NOMO-1 (cell line): ENCODE measurements around the gene ARID5B.
A peak's percentile ranks its signal among the peaks of the same experiment; 100 is the strongest.

ENCODE experiments used
- DNase-seq, 2 experiments: peaks; one replicate each; lab custom pipeline; 2025; ENCODE audit not compliant: unreplicated experiment in 2 of 2; lab: John Stamatoyannopoulos, UW

ARID5B gene

GRCh38 chr10:62047228-62047892 lies 145.9 kb downstream of the ARID5B start:
- no peak for DNase-seq

GRCh38 chr10:62047960-62048383 lies 146.5 kb downstream of the ARID5B start:
- no peak for DNase-seq

DNA sequence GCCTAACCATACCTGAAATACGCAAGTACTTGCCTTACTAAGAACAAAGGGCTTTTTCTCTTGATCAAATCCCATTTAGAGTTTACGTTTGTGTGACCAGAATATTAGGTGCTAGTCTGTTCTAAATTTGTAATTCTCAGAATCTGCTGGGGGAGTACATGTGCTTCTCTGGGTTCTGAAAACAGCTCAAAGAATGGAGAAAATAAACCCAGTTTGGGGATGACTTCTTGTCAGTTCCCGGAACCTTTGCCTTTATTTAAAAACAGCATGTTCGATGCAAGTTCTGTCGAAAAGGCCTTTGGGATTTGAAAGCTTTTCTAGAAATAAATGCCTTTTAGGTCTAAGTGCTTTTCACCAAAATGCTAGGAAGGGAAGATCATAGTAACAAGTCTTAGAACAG lies 147.0 kb downstream of the ARID5B start:
- no peak for DNase-seq

- no peak for DNase-seq
These were observed 147.6 kb downstream of the ARID5B start for GRCh38 chr10:62048919-62049623.

DNA sequence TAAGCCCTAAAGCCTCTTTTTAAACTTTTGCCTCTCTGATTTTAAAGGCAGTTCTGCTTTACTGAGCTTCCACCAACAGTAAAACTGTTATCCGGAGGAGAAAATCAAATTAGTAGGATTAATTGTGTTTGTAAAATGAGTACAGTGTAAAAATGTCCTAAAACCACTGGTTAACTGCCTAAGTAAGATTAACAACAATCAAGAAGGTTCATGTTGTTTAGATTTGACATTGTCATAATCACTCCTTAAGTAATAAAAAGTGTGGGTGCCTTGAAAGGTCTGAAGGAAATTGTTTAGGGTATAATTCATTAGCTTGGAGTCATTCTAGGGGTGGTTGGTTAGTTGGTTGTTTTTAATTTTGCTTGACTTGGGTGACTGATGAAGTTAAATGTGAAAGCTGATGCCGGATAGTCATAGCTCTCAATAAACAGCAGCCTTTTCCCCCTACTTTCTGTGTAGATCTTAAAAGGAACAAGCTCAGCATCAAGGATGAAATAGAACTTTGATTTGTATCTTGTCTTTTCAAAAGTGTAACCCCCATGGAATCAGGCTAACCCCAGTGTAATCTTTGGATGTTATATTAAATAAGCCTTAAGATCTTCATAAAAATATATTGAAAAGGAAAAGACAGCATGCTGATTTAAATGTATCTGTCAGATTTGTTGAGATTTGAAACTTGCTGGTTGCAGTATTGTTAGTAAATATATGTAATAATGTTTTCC lies 148.3 kb downstream of the ARID5B start:
- DNase-seq, result no peak

- no peak for DNase-seq
These were observed 148.9 kb downstream of the ARID5B start for GRCh38 chr10:62050346-62050892.

DNA sequence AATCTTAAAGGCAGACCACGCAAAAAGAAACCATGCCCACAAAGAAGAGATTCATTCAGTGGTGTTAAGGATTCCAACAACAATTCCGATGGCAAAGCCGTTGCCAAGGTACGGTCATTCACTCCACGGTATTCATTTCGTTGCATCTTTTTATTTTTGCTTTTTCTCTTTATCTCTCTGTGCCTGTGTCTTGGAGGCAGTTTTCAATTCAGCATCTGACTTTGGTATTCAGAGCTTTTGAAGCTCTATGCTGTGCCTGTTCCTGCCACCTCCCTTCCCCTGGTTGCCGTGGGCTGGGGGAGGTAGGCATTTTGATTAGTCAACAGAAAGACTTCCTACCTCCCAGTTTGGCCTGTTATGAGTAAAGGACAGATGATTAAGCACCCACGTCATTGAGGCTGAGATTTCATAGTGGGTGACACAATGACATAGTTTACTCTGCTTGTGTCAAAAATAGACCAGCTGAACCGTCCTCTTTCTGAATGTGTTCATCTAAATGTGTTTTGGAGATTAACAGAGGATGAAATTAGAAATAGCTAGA lies 149.5 kb downstream of the ARID5B start:
- peak; percentile 15 to 26 for DNase-seq

DNA sequence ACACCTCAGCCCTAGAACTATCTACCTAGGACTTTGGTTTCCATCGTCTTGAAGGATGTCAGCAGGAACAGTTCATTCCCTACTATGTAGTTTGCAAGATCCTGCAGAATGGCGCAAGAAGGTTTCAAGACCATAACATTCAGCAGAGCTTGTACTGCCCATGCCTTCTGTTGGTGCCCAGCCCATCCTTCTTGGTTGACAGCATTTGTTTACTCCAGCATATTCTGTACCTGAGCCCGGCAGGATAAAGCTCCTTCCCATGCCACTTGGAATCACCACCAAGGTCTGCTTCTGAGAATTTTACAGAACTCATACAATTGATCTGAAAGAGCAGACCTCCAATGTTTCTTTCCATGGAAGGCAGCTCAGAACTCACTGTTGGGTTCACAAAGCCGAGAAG lies 150.8 kb downstream of the ARID5B start:
- DNase-seq, result no peak

GRCh38 chr10:62053860-62054259 lies 152.4 kb downstream of the ARID5B start:
- DNase-seq, result no peak

DNA sequence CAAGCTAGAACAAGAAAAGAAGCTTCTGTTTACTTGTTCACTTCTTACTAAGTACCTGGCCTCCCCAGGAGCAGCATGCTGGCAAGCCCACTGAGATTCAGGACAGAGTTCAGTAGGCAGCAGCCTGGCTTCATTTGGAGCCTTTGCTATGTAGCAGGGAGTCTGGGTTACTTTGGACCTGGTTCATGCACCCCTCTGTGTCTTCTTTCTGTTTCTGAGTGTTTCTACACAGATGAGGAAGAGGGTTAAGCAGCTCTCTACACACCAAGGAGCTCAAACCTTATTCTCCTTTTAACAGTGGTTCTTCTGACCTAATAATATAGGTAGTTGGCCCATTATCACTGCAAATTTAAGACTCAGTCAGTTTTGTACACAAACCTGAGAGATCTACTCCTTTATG lies 152.9 kb downstream of the ARID5B start:
- DNase-seq, result no peak

GRCh38 chr10:62054830-62055229 lies 153.3 kb downstream of the ARID5B start:
- no peak for DNase-seq

DNA sequence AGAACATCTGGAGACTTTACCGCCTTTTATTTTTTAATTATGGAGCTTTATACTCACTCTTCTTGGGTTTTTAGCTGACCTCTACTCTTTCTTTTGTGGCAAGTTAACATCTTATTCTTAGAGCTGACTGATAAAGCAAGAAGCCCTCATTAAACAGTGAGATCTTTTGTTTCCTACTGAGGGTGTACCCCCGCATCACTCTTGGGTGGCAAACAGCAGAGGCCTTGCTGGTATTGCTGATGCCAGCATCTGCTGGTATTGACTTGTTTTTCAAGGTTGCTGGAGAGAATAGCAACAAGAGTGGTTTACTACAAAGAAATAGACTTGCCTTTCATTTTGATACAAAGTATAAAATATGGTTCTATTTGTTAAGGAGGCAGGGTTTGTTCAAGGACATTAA lies 154.7 kb downstream of the ARID5B start:
- no peak for DNase-seq

DNA sequence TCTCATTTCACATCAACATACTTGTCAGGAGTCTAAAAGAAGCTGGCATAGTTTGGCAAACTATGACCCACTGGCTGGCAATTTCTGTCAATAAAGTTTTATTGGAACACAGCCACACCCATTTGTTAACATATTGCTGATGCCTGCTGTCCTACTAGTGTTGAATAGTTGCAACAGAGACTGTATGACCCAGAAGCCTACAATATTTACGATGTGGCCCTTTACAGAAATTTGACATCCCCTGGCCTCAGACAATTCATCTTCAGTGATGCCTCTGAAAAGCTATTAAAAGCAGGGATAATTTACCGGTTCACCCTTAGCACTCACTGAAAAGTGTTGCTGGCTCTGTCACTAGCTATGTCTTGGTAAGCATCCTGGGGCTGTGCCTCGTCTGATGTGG lies 155.2 kb downstream of the ARID5B start:
- DNase-seq, result no peak

DNA sequence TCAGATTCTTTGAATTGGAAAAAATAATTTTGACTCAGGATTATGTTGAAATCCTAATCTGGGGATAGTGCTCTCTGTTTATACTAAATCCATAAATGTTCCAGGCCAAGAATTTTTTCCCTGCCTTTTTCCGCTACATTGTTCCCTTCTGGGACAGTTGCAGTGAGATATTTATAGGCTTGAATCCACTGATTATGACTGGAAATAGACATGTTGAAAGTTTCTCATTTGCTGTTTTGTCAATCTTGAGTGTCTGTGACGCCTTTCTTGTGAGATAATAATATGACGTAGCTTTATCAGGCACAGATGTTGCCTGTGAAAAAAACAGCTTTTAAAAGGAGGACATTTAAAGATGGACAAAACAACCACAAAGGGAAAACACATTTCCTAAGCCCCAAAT lies 155.9 kb downstream of the ARID5B start:
- no peak for DNase-seq

DNA sequence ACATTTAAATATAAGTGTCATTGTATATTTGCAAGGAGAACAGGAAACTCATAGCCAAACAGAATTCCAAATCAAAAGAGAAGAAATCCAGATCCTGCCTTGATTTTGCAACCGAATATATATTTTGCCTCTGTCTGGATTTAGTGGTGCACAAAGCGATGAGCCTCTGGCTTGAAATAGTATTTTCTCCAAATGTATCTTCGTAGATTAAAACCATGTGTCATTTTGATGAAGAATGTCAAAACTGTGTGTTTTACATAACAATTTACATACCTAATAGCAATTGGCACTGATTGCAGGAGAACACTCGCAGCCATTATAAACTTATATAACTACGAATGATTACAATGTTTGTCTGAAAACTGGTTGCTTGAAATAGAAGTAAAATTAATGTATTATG lies 156.4 kb downstream of the ARID5B start:
- DNase-seq, result no peak

DNA sequence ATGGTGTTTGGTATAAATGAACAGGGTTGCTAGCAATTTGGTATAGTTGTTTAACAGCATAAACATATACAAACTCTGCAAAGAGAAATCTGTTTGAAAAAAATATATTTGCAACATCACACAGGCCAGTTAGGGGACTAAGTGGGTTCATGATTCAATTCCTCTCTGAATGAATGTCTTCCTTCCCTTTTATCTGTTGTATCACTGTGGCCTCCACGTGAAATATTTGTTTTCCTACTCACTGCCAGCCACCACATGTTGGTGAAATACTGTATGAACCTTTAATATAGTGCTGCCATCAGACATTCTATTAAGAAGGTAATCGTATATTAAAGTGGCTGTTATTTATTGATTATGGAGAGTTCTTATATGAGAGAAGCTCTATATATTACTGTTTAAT lies 157.0 kb downstream of the ARID5B start:
- DNase-seq, result peak in 1 of 2 experiments; percentile 34

DNA sequence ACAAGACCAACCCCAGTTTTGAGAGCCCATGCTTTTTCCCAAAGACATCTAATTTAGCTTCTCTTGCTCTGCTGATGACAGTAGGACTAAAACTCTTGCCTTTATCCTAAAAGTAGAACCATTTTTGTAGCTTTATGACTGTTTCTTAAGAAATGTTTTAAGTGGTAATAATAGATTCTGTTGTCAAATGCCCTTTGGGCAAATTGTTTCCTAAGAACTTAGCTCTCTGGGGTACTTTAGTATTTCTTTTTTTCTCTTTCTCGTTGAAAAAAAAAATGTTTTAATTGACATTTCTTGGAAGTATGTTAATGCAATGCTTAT lies 157.4 kb downstream of the ARID5B start:
- DNase-seq, result no peak

GRCh38 chr10:62059217-62059920 lies 157.9 kb downstream of the ARID5B start:
- DNase-seq, result peak; percentile 50 to 82

- DNase-seq, result no peak
These were observed 160.5 kb downstream of the ARID5B start for GRCh38 chr10:62062028-62062427.

GRCh38 chr10:62062752-62063512 lies 161.4 kb downstream of the ARID5B start:
- DNase-seq, result no peak
